ENCODE measurements around the gene GPSM1.

Gene GPSM1

GRCh38 chr9:136297766-136298735 lies 29.3 kb upstream of the GPSM1 start:
- Histone ChIP-seq H3K9me3 (ENCODE audit: control insufficient read depth, low read length) (no peaks in the 10 kb centered on the region), H3K27me3 (replicated peaks; ENCODE audit: control insufficient read depth, insufficient read depth, low read length, poor library complexity, severe bottlenecking) (no peaks in the 10 kb centered on the region), H3K4me1 (ENCODE audit: control insufficient read depth, insufficient read depth, low read length, poor library complexity, severe bottlenecking) (no peaks in the 10 kb centered on the region), H3K36me3 (ENCODE audit: control insufficient read depth, insufficient read depth, low read length) (no peaks in the 10 kb centered on the region), H3K27ac (ENCODE audit: insufficient read depth, low read length, poor library complexity, severe bottlenecking) (no peak overlapping the region), H3K4me3 (ENCODE audit: insufficient read depth, low read depth, low read length, poor library complexity, severe bottlenecking) (no peak overlapping the region)
- DNase-seq = no peak

- DNase-seq = no peak
- H3K4me3 ChIP-seq (ENCODE audit: insufficient read depth, low read depth, low read length, poor library complexity, severe bottlenecking) = no peak overlapping the region
- no peaks in the 10 kb centered on the region for H3K36me3 ChIP-seq (ENCODE audit: control insufficient read depth, insufficient read depth, low read length)
- H3K27me3 ChIP-seq (replicated peaks; ENCODE audit: control insufficient read depth, insufficient read depth, low read length, poor library complexity, severe bottlenecking) = no peaks in the 10 kb centered on the region
- no peak overlapping the region for H3K27ac ChIP-seq (ENCODE audit: insufficient read depth, low read length, poor library complexity, severe bottlenecking)
- H3K9me3 ChIP-seq (ENCODE audit: control insufficient read depth, low read length) = no peaks in the 10 kb centered on the region
- no peaks in the 10 kb centered on the region for H3K4me1 ChIP-seq (ENCODE audit: control insufficient read depth, insufficient read depth, low read length, poor library complexity, severe bottlenecking)
These were observed 28.2 kb upstream of the GPSM1 start for GRCh38 chr9:136299116-136299515.

GRCh38 chr9:136299541-136299940 lies 27.8 kb upstream of the GPSM1 start:
- no peak overlapping the region for H3K27ac ChIP-seq (ENCODE audit: insufficient read depth, low read length, poor library complexity, severe bottlenecking)
- H3K4me3 ChIP-seq (ENCODE audit: insufficient read depth, low read depth, low read length, poor library complexity, severe bottlenecking) = no peak overlapping the region
- H3K27me3 ChIP-seq (replicated peaks; ENCODE audit: control insufficient read depth, insufficient read depth, low read length, poor library complexity, severe bottlenecking) = no peaks in the 10 kb centered on the region
- H3K36me3 ChIP-seq (ENCODE audit: control insufficient read depth, insufficient read depth, low read length) = no peaks in the 10 kb centered on the region
- DNase-seq = no peak
- H3K4me1 ChIP-seq (ENCODE audit: control insufficient read depth, insufficient read depth, low read length, poor library complexity, severe bottlenecking) = no peaks in the 10 kb centered on the region
- H3K9me3 ChIP-seq (ENCODE audit: control insufficient read depth, low read length) = no peaks in the 10 kb centered on the region

GRCh38 chr9:136300016-136300545 lies 27.3 kb upstream of the GPSM1 start:
- no peak overlapping the region for H3K27ac ChIP-seq (ENCODE audit: insufficient read depth, low read length, poor library complexity, severe bottlenecking)
- no peak for DNase-seq
- H3K4me3 ChIP-seq (ENCODE audit: insufficient read depth, low read depth, low read length, poor library complexity, severe bottlenecking) = no peak overlapping the region
- H3K36me3 ChIP-seq (ENCODE audit: control insufficient read depth, insufficient read depth, low read length) = no peaks in the 10 kb centered on the region
- no peaks in the 10 kb centered on the region for H3K9me3 ChIP-seq (ENCODE audit: control insufficient read depth, low read length)
- no peaks in the 10 kb centered on the region for H3K27me3 ChIP-seq (replicated peaks; ENCODE audit: control insufficient read depth, insufficient read depth, low read length, poor library complexity, severe bottlenecking)
- H3K4me1 ChIP-seq (ENCODE audit: control insufficient read depth, insufficient read depth, low read length, poor library complexity, severe bottlenecking) = no peaks in the 10 kb centered on the region

- H3K4me3 ChIP-seq (ENCODE audit: insufficient read depth, low read depth, low read length, poor library complexity, severe bottlenecking) = no peak overlapping the region
- H3K27ac ChIP-seq (ENCODE audit: insufficient read depth, low read length, poor library complexity, severe bottlenecking) = no peak overlapping the region
- no peaks in the 10 kb centered on the region for H3K36me3 ChIP-seq (ENCODE audit: control insufficient read depth, insufficient read depth, low read length)
- H3K9me3 ChIP-seq (ENCODE audit: control insufficient read depth, low read length) = no peaks in the 10 kb centered on the region
- DNase-seq = no peak
- H3K4me1 ChIP-seq (ENCODE audit: control insufficient read depth, insufficient read depth, low read length, poor library complexity, severe bottlenecking) = no peaks in the 10 kb centered on the region
- H3K27me3 ChIP-seq (replicated peaks; ENCODE audit: control insufficient read depth, insufficient read depth, low read length, poor library complexity, severe bottlenecking) = no peaks in the 10 kb centered on the region
These were observed 26.5 kb upstream of the GPSM1 start for GRCh38 chr9:136300866-136301265.

- no peak for DNase-seq
- Histone ChIP-seq H3K4me3 (ENCODE audit: insufficient read depth, low read depth, low read length, poor library complexity, severe bottlenecking) (no peak overlapping the region), H3K4me1 (ENCODE audit: control insufficient read depth, insufficient read depth, low read length, poor library complexity, severe bottlenecking) (peaks cover 2% of the 10 kb centered on the region), H3K27me3 (replicated peaks; ENCODE audit: control insufficient read depth, insufficient read depth, low read length, poor library complexity, severe bottlenecking) (no peaks in the 10 kb centered on the region), H3K9me3 (ENCODE audit: control insufficient read depth, low read length) (no peaks in the 10 kb centered on the region), H3K36me3 (ENCODE audit: control insufficient read depth, insufficient read depth, low read length) (no peaks in the 10 kb centered on the region), H3K27ac (ENCODE audit: insufficient read depth, low read length, poor library complexity, severe bottlenecking) (no peak overlapping the region)
These were observed 24.8 kb upstream of the GPSM1 start for GRCh38 chr9:136302527-136302926.

- peaks cover 2% of the 10 kb centered on the region for H3K4me1 ChIP-seq (ENCODE audit: control insufficient read depth, insufficient read depth, low read length, poor library complexity, severe bottlenecking)
- H3K9me3 ChIP-seq (ENCODE audit: control insufficient read depth, low read length) = no peaks in the 10 kb centered on the region
- H3K36me3 ChIP-seq (ENCODE audit: control insufficient read depth, insufficient read depth, low read length) = no peaks in the 10 kb centered on the region
- H3K4me3 ChIP-seq (ENCODE audit: insufficient read depth, low read depth, low read length, poor library complexity, severe bottlenecking) = no peak overlapping the region
- DNase-seq = no peak
- H3K27ac ChIP-seq (ENCODE audit: insufficient read depth, low read length, poor library complexity, severe bottlenecking) = no peak overlapping the region
- H3K27me3 ChIP-seq (replicated peaks; ENCODE audit: control insufficient read depth, insufficient read depth, low read length, poor library complexity, severe bottlenecking) = no peaks in the 10 kb centered on the region
These were observed 24.1 kb upstream of the GPSM1 start for GRCh38 chr9:136303066-136303824.

GRCh38 chr9:136303825-136304416 lies 23.4 kb upstream of the GPSM1 start, which contains the start of gene CCDC187:
Gene CCDC187, minus strand, starts transcription at chr9:136304094. Its CDS starts 264 bp downstream, at chr9:136303830.
- Histone ChIP-seq H3K4me3 (ENCODE audit: insufficient read depth, low read depth, low read length, poor library complexity, severe bottlenecking) (no peak within 1 kb of the TSS), H3K9me3 (ENCODE audit: control insufficient read depth, low read length) (no peaks in the 10 kb centered on the region), H3K4me1 (ENCODE audit: control insufficient read depth, insufficient read depth, low read length, poor library complexity, severe bottlenecking) (peaks cover 2% of the 10 kb centered on the region), H3K36me3 (ENCODE audit: control insufficient read depth, insufficient read depth, low read length) (no peaks in the 10 kb centered on the region), H3K27ac (ENCODE audit: insufficient read depth, low read length, poor library complexity, severe bottlenecking) (no peak within 1 kb of the TSS), H3K27me3 (replicated peaks; ENCODE audit: control insufficient read depth, insufficient read depth, low read length, poor library complexity, severe bottlenecking) (no peaks in the 10 kb centered on the region)
- no peak for DNase-seq

- Histone ChIP-seq H3K9me3 (ENCODE audit: control insufficient read depth, low read length) (no peaks in the 10 kb centered on the region), H3K4me1 (ENCODE audit: control insufficient read depth, insufficient read depth, low read length, poor library complexity, severe bottlenecking) (peaks cover 2% of the 10 kb centered on the region), H3K4me3 (ENCODE audit: insufficient read depth, low read depth, low read length, poor library complexity, severe bottlenecking) (no peak overlapping the region), H3K36me3 (ENCODE audit: control insufficient read depth, insufficient read depth, low read length) (no peaks in the 10 kb centered on the region), H3K27ac (ENCODE audit: insufficient read depth, low read length, poor library complexity, severe bottlenecking) (no peak overlapping the region), H3K27me3 (replicated peaks; ENCODE audit: control insufficient read depth, insufficient read depth, low read length, poor library complexity, severe bottlenecking) (no peaks in the 10 kb centered on the region)
- DNase-seq = no peak
These were observed 22.9 kb upstream of the GPSM1 start for GRCh38 chr9:136304456-136304855.
